ENCODE data around the gene ZNF521.

Gene ZNF521

GRCh38 chr18:25103468-25104155, 248.4 kb downstream of the ZNF521 start:
- WGBS (ENCODE audit: insufficient coverage, insufficient read length): no CpG with 5 or more reads among the region's 4 CpGs
- Histone ChIP-seq H3K36me3 (ENCODE audit: control insufficient read depth, insufficient read depth, low read length) (no peaks in the 10 kb centered on the region), H3K9me3 (ENCODE audit: control insufficient read depth, insufficient read depth, low read length) (no peaks in the 10 kb centered on the region), H3K4me3 (ENCODE audit: low read length) (no peak overlapping the region), H3K27ac (ENCODE audit: low read length) (no peak overlapping the region), H3K27me3 (ENCODE audit: control insufficient read depth, insufficient read depth, low read length) (no peaks in the 10 kb centered on the region), H3K4me1 (ENCODE audit: control insufficient read depth, insufficient read depth, low read length) (no peaks in the 10 kb centered on the region)
- no peak for DNase-seq (ENCODE audit: low read depth, low spot score)

GRCh38 chr18:25102662-25103061, 249.3 kb downstream of the ZNF521 start:
- no peaks in the 10 kb centered on the region for H3K36me3 ChIP-seq (ENCODE audit: control insufficient read depth, insufficient read depth, low read length)
- no peak overlapping the region for H3K27ac ChIP-seq (ENCODE audit: low read length)
- H3K27me3 ChIP-seq (ENCODE audit: control insufficient read depth, insufficient read depth, low read length): no peaks in the 10 kb centered on the region
- no CpG with 5 or more reads among the region's 2 CpGs for WGBS (ENCODE audit: insufficient coverage, insufficient read length)
- no peaks in the 10 kb centered on the region for H3K4me1 ChIP-seq (ENCODE audit: control insufficient read depth, insufficient read depth, low read length)
- no peak for DNase-seq (ENCODE audit: low read depth, low spot score)
- no peak overlapping the region for H3K4me3 ChIP-seq (ENCODE audit: low read length)
- no peaks in the 10 kb centered on the region for H3K9me3 ChIP-seq (ENCODE audit: control insufficient read depth, insufficient read depth, low read length)

- DNase-seq (ENCODE audit: low read depth, low spot score): no peak
- no peaks in the 10 kb centered on the region for H3K27me3 ChIP-seq (ENCODE audit: control insufficient read depth, insufficient read depth, low read length)
- WGBS (ENCODE audit: insufficient coverage, insufficient read length): no CpG with 5 or more reads among the region's 3 CpGs
- H3K36me3 ChIP-seq (ENCODE audit: control insufficient read depth, insufficient read depth, low read length): no peaks in the 10 kb centered on the region
- H3K4me3 ChIP-seq (ENCODE audit: low read length): no peak overlapping the region
- H3K9me3 ChIP-seq (ENCODE audit: control insufficient read depth, insufficient read depth, low read length): no peaks in the 10 kb centered on the region
- no peaks in the 10 kb centered on the region for H3K4me1 ChIP-seq (ENCODE audit: control insufficient read depth, insufficient read depth, low read length)
- no peak overlapping the region for H3K27ac ChIP-seq (ENCODE audit: low read length)
These were observed 251.5 kb downstream of the ZNF521 start for GRCh38 chr18:25100418-25100817.

GRCh38 chr18:25099895-25100294, 252.1 kb downstream of the ZNF521 start:
- Histone ChIP-seq H3K27me3 (ENCODE audit: control insufficient read depth, insufficient read depth, low read length) (no peaks in the 10 kb centered on the region), H3K27ac (ENCODE audit: low read length) (no peak overlapping the region), H3K4me1 (ENCODE audit: control insufficient read depth, insufficient read depth, low read length) (no peaks in the 10 kb centered on the region), H3K9me3 (ENCODE audit: control insufficient read depth, insufficient read depth, low read length) (no peaks in the 10 kb centered on the region), H3K36me3 (ENCODE audit: control insufficient read depth, insufficient read depth, low read length) (no peaks in the 10 kb centered on the region), H3K4me3 (ENCODE audit: low read length) (no peak overlapping the region)
- DNase-seq (ENCODE audit: low read depth, low spot score): no peak
- no CpG with 5 or more reads among the region's 3 CpGs for WGBS (ENCODE audit: insufficient coverage, insufficient read length)

GRCh38 chr18:25097569-25098056, 254.4 kb downstream of the ZNF521 start:
- Histone ChIP-seq H3K36me3 (ENCODE audit: control insufficient read depth, insufficient read depth, low read length) (no peaks in the 10 kb centered on the region), H3K9me3 (ENCODE audit: control insufficient read depth, insufficient read depth, low read length) (no peaks in the 10 kb centered on the region), H3K27ac (ENCODE audit: low read length) (no peak overlapping the region), H3K4me1 (ENCODE audit: control insufficient read depth, insufficient read depth, low read length) (no peaks in the 10 kb centered on the region), H3K4me3 (ENCODE audit: low read length) (no peak overlapping the region), H3K27me3 (ENCODE audit: control insufficient read depth, insufficient read depth, low read length) (no peaks in the 10 kb centered on the region)
- DNase-seq (ENCODE audit: low read depth, low spot score): no peak
- WGBS (ENCODE audit: insufficient coverage, insufficient read length): no CpG with 5 or more reads among the region's 3 CpGs

- Histone ChIP-seq H3K36me3 (ENCODE audit: control insufficient read depth, insufficient read depth, low read length) (no peaks in the 10 kb centered on the region), H3K27me3 (ENCODE audit: control insufficient read depth, insufficient read depth, low read length) (no peaks in the 10 kb centered on the region), H3K9me3 (ENCODE audit: control insufficient read depth, insufficient read depth, low read length) (no peaks in the 10 kb centered on the region), H3K4me1 (ENCODE audit: control insufficient read depth, insufficient read depth, low read length) (no peaks in the 10 kb centered on the region), H3K27ac (ENCODE audit: low read length) (no peak overlapping the region), H3K4me3 (ENCODE audit: low read length) (no peak overlapping the region)
- no CpG with 5 or more reads among the region's 6 CpGs for WGBS (ENCODE audit: insufficient coverage, insufficient read length)
- DNase-seq (ENCODE audit: low read depth, low spot score): no peak
These were observed 254.9 kb downstream of the ZNF521 start for GRCh38 chr18:25097057-25097456.

GRCh38 chr18:25093141-25093540, 258.8 kb downstream of the ZNF521 start:
- Histone ChIP-seq H3K27ac (ENCODE audit: low read length) (no peak overlapping the region), H3K4me3 (ENCODE audit: low read length) (no peak overlapping the region), H3K4me1 (ENCODE audit: control insufficient read depth, insufficient read depth, low read length) (no peaks in the 10 kb centered on the region), H3K36me3 (ENCODE audit: control insufficient read depth, insufficient read depth, low read length) (no peaks in the 10 kb centered on the region), H3K9me3 (ENCODE audit: control insufficient read depth, insufficient read depth, low read length) (no peaks in the 10 kb centered on the region), H3K27me3 (ENCODE audit: control insufficient read depth, insufficient read depth, low read length) (no peaks in the 10 kb centered on the region)
- DNase-seq (ENCODE audit: low read depth, low spot score): no peak
- no CpG with 5 or more reads among the region's 3 CpGs for WGBS (ENCODE audit: insufficient coverage, insufficient read length)

- no peak overlapping the region for H3K4me3 ChIP-seq (ENCODE audit: low read length)
- H3K27me3 ChIP-seq (ENCODE audit: control insufficient read depth, insufficient read depth, low read length): no peaks in the 10 kb centered on the region
- no peaks in the 10 kb centered on the region for H3K9me3 ChIP-seq (ENCODE audit: control insufficient read depth, insufficient read depth, low read length)
- DNase-seq (ENCODE audit: low read depth, low spot score): no peak
- H3K36me3 ChIP-seq (ENCODE audit: control insufficient read depth, insufficient read depth, low read length): no peaks in the 10 kb centered on the region
- H3K4me1 ChIP-seq (ENCODE audit: control insufficient read depth, insufficient read depth, low read length): no peaks in the 10 kb centered on the region
- H3K27ac ChIP-seq (ENCODE audit: low read length): no peak overlapping the region
- no CpG with 5 or more reads among the region's 6 CpGs for WGBS (ENCODE audit: insufficient coverage, insufficient read length)
These were observed 262.5 kb downstream of the ZNF521 start for GRCh38 chr18:25089470-25089869.

- no peak overlapping the region for H3K4me3 ChIP-seq (ENCODE audit: low read length)
- no peak for DNase-seq (ENCODE audit: low read depth, low spot score)
- H3K36me3 ChIP-seq (ENCODE audit: control insufficient read depth, insufficient read depth, low read length): no peaks in the 10 kb centered on the region
- no peak overlapping the region for H3K27ac ChIP-seq (ENCODE audit: low read length)
- no peaks in the 10 kb centered on the region for H3K9me3 ChIP-seq (ENCODE audit: control insufficient read depth, insufficient read depth, low read length)
- H3K4me1 ChIP-seq (ENCODE audit: control insufficient read depth, insufficient read depth, low read length): no peaks in the 10 kb centered on the region
- no CpG with 5 or more reads among the region's 2 CpGs for WGBS (ENCODE audit: insufficient coverage, insufficient read length)
- no peaks in the 10 kb centered on the region for H3K27me3 ChIP-seq (ENCODE audit: control insufficient read depth, insufficient read depth, low read length)
These were observed 265.1 kb downstream of the ZNF521 start for GRCh38 chr18:25086876-25087275.

GRCh38 chr18:25081001-25081400, 271.0 kb downstream of the ZNF521 start:
- H3K27me3 ChIP-seq (ENCODE audit: control insufficient read depth, insufficient read depth, low read length): no peaks in the 10 kb centered on the region
- no CpG with 5 or more reads among the region's 8 CpGs for WGBS (ENCODE audit: insufficient coverage, insufficient read length)
- H3K9me3 ChIP-seq (ENCODE audit: control insufficient read depth, insufficient read depth, low read length): no peaks in the 10 kb centered on the region
- DNase-seq (ENCODE audit: low read depth, low spot score): no peak
- H3K27ac ChIP-seq (ENCODE audit: low read length): no peak overlapping the region
- H3K4me3 ChIP-seq (ENCODE audit: low read length): no peak overlapping the region
- no peaks in the 10 kb centered on the region; the same call in 1 of the 2 replicates for H3K4me1 ChIP-seq (ENCODE audit: control insufficient read depth, insufficient read depth, low read length)
- no peaks in the 10 kb centered on the region for H3K36me3 ChIP-seq (ENCODE audit: control insufficient read depth, insufficient read depth, low read length)

- H3K36me3 ChIP-seq (ENCODE audit: control insufficient read depth, insufficient read depth, low read length): no peaks in the 10 kb centered on the region
- H3K4me3 ChIP-seq (ENCODE audit: low read length): no peak overlapping the region
- no peak for DNase-seq (ENCODE audit: low read depth, low spot score)
- no CpG with 5 or more reads among the region's 10 CpGs for WGBS (ENCODE audit: insufficient coverage, insufficient read length)
- no peak overlapping the region for H3K27ac ChIP-seq (ENCODE audit: low read length)
- H3K27me3 ChIP-seq (ENCODE audit: control insufficient read depth, insufficient read depth, low read length): no peaks in the 10 kb centered on the region
- H3K4me1 ChIP-seq (ENCODE audit: control insufficient read depth, insufficient read depth, low read length): no peaks in the 10 kb centered on the region; the same call in 1 of the 2 replicates
- H3K9me3 ChIP-seq (ENCODE audit: control insufficient read depth, insufficient read depth, low read length): no peaks in the 10 kb centered on the region
These were observed 271.8 kb downstream of the ZNF521 start for GRCh38 chr18:25080211-25080610.

Data from iPS DF 6.9 (cell line).